Glomerular visceral epithelial cell (primary cell): Measurements from ENCODE around the gene COL12A1.

Experiments
- DNase-seq: peaks from one replicate; pipeline ENCODE4 v3.0.0-alpha.2; 2016; ENCODE audit errors: extremely low spot score

Gene COL12A1

DNA sequence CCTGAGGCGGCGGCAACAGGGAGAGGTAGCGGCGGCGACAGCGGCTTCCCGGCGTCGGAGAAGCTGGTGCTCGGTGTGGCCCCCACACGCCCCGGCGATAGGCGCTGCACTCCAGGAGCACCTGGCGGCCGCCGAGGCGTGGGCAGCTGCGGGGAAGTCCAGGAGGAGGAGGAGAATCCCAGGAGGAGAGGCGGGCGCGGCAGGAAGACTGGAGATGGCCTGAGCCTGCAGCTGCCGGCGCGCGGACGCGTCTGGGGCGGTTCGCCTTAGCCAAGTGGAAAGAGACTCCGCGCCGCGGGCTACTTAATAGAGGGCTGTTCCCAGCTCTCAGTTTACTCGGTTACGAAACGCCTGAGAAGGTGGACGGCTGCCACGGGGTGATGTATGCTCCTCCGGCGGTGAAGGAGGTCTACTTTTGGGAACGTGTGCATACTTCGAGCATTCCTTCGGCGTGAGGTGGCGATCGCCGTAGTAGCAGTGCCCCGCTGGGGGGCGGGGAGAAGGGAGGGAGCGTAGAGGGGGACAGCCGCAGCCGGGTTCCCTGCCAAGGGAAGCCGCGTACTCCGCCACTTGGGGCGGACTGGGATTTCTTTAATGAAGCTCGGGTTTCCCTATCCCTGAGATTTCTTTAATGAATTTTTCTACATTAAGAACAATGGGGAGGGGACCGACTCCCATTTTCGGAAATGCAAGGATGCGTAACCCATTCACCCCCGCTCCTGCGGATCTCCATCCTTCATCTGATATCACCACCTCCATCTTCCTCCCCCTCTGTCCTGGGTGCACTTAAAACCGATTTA, at the start of gene COL12A1:
COL12A1 (minus strand) TSS at position 278 of the 800 bp plus-strand sequence. CDS start 3,261 bp downstream, outside the sequence.
- DNase-seq, result peak; percentile 98

DNA sequence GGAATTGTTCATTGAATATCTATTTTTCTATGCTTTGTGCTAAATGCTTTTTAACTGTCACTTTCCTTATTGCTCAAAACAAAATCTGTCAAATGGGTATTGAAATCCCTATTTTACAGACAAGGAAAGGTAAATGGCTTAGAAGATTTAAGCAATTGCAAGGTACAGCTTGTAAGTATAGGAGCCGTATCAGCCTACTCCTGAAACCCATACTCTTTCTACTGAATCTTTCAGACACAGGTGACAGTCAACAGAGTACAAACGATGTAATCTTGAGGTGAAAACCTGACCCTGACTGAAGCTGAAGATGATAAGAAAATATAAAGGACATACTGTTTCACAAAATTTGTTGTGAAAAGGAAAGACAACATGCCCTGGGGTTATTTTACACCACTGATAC, 44.7 kb upstream of the COL12A1 start:
- DNase-seq, result no peak

- no peak for DNase-seq
Measured at GRCh38 chr6:75249837-75250236, 44.0 kb upstream of the COL12A1 start.

- DNase-seq, result no peak
Measured at GRCh38 chr6:75246386-75246785, 40.5 kb upstream of the COL12A1 start.

DNA sequence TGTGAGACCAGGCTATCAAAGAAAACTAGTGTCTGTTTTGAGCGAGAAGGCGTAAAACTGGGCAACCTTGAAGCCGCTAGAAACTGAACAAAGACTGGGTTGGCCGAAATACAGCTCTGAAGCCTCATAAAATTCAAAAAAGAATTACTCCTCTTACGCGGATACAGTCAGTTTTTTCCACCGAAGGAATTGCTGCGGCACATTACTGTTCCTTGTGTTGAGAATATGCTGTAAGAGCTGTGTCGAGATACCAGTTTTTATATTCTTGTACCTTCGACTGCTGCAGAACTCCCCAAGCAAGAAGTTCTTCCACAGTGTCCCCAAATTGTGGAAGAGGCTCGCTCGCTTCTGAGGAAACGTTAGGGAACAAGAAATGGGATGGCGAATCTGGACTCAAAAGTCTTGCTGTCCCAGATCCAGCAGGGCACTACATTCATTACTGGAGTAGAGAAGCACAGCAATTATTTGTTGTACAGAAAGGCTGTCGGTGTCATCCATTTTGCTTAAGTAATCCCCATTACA, 38.3 kb upstream of the COL12A1 start:
- DNase-seq, result no peak

GRCh38 chr6:75243333-75244062, 37.6 kb upstream of the COL12A1 start, which contains the start of gene COX7A2:
TSS of gene COX7A2 (minus strand) at chr6:75243801. CDS start at chr6:75243734, 67 bp downstream.
- peak; percentile 98 for DNase-seq

DNA sequence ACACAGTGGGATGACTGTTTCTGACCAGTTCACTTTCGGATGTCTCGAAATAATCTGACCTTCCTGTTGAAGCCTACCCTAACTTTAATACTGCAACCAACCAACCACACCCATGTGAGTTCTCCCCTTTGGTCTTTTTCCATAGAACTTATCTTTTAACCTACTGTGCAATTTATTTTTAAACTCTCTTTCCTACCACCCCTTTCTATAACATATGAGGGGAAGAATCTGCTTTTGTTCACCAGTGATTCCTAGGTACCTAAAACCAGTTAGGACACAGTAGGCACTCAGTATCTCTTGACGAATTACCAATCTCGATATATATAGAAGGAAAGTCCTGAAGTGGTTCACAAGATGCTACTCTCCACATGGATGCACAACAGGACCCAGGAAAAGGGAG, 30.8 kb upstream of the COL12A1 start:
- no peak for DNase-seq

- DNase-seq, result no peak
Measured at GRCh38 chr6:75235271-75235670, 29.4 kb upstream of the COL12A1 start.

- no peak for DNase-seq
Measured at GRCh38 chr6:75234126-75234865, 28.4 kb upstream of the COL12A1 start.

GRCh38 chr6:75233092-75233615, 27.3 kb upstream of the COL12A1 start:
- no peak for DNase-seq

GRCh38 chr6:75230484-75231325, 24.9 kb upstream of the COL12A1 start:
- peak; percentile 51 for DNase-seq

DNA sequence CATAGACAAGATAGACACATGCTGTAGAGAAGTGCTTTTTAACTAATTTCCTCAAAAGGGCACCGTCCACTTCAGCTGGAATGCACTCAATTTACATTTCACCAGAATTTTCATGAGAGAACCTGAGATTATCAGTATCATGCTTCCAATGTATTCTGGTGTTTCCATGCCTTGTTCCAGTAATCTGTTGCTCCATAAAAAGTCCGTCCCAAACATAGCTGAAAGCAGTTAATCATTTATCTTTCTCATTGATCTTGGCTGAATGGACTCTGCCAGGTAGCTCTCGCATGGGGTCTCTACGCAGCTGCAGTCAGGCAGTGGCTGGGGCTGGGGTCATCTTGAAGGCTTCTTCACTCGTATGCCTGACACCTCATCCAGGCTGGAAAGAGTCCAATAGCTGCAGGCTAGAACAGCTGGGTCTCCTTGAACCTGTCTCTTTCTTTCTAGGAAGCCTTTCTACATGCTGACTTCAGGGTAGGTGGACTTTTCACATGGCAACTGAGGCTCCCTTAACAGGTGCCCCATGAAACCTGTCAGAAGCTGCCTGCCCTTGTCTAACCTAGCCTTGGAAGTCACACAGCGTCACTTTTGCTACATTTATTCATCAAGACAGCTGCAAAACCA, 18.6 kb upstream of the COL12A1 start:
- no peak for DNase-seq

GRCh38 chr6:75223428-75223827, 17.6 kb upstream of the COL12A1 start:
- no peak for DNase-seq

GRCh38 chr6:75222261-75222660, 16.4 kb upstream of the COL12A1 start:
- DNase-seq, result no peak

DNA sequence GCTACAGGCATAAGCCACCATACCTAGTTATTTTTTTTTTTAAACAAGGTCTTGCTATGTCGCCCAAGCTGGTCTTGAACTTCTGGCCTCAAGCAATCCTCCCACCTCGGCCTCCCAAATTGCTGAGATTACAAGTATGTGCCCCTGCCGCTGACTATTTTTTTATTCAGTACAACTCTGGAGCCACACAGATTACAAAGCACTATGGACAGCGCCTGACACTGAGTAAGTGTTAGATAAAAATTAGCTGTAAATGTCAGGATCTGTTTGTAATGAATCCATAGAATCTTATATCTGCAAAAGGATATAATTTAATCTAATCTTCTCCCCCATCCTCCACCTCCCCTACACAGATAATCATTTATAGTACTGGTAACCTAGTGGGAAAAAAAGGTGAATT, 15.3 kb upstream of the COL12A1 start:
- DNase-seq, result no peak

- DNase-seq, result no peak
Measured at GRCh38 chr6:75220357-75220756, 14.5 kb upstream of the COL12A1 start.

- DNase-seq, result no peak
Measured at GRCh38 chr6:75219263-75219662, 13.4 kb upstream of the COL12A1 start.

DNA sequence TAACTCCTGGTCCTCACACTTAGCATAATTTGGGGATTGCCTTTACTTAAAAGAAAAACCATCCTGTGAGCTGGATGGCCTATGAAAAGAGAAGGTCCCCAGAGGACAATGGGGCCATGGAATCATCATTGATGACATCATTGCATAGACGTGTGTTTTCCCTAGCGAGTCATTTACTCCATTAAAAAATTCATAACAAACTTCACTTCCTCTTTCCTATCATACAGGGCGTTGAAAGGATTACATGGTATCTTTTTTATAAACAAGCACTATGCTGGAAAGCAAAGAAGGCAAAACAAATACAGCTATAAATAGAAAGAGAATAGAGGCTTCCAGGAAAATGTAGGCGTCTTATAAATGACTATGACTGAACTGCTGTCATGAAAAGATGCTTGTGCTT, 11.3 kb upstream of the COL12A1 start:
- DNase-seq, result peak; percentile 11

DNA sequence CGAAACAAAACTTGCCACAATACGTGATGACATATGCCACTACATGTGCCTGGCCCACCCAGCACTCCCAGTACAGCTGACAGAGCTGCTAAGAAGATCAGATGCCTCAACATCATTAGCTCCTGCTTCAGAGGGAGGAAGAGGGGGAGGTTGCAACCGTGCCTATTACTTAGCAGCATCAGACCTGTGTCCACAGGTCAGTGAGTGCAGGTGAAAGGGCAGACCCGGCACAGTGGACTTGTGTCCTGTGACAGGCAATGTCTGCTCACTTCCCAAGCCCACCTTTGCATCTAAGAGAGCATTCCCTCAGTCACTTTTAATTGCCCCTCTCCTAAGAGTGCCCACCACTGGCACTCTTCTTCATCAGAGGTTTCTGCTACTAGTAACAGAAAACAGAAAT, 9.4 kb upstream of the COL12A1 start:
- DNase-seq, result no peak

- DNase-seq, result no peak
Measured at GRCh38 chr6:75213732-75214131, 7.9 kb upstream of the COL12A1 start.
